Fibroblast of skin of back (primary cell): Measurements from ENCODE around the gene PCDH9.
"Not testable (repeated sequence)": the region's sequence is repeated elsewhere in the genome, so short reads cannot be mapped to it uniquely, and the experiment has no call there.

ENCODE experiments used
- DNase-seq: peaks from one replicate; pipeline ENCODE4 v3.0.0-alpha.2; 2013

PCDH9 gene

GRCh38 chr13:66826398-66826797, 403.7 kb downstream of the PCDH9 start:
- no peak for DNase-seq

- DNase-seq, result no peak
Measured at GRCh38 chr13:66821551-66821950, 408.6 kb downstream of the PCDH9 start.

GRCh38 chr13:66811455-66811854, 418.7 kb downstream of the PCDH9 start:
- no peak for DNase-seq

- DNase-seq, result no peak
Measured at GRCh38 chr13:66809485-66809884, 420.7 kb downstream of the PCDH9 start.

GRCh38 chr13:66807251-66807650, 422.9 kb downstream of the PCDH9 start:
- no peak for DNase-seq

- peak; percentile 15 for DNase-seq
Measured at GRCh38 chr13:66805657-66806056, 424.5 kb downstream of the PCDH9 start.

GRCh38 chr13:66803808-66804456, 426.2 kb downstream of the PCDH9 start:
- no peak for DNase-seq

- DNase-seq, result no peak
Measured at GRCh38 chr13:66803013-66803807, 426.9 kb downstream of the PCDH9 start.

- no peak for DNase-seq
Measured at GRCh38 chr13:66795636-66796035, 434.5 kb downstream of the PCDH9 start.

- no peak for DNase-seq
Measured at GRCh38 chr13:66794340-66795031, 435.6 kb downstream of the PCDH9 start.

GRCh38 chr13:66790861-66791260, 439.3 kb downstream of the PCDH9 start:
- no peak for DNase-seq

GRCh38 chr13:66781241-66781640, 448.9 kb downstream of the PCDH9 start:
- no peak for DNase-seq

GRCh38 chr13:66780814-66781213, 449.3 kb downstream of the PCDH9 start:
- peak; percentile 53 for DNase-seq

- DNase-seq, result no peak
Measured at GRCh38 chr13:66778461-66778860, 451.7 kb downstream of the PCDH9 start.

GRCh38 chr13:66775196-66775595, 454.9 kb downstream of the PCDH9 start:
- no peak for DNase-seq

- DNase-seq, result no peak
Measured at GRCh38 chr13:66774046-66774445, 456.1 kb downstream of the PCDH9 start.

GRCh38 chr13:66765559-66765958, 464.6 kb downstream of the PCDH9 start:
- no peak for DNase-seq

- DNase-seq, result not testable (repeated sequence)
Measured at GRCh38 chr13:66760678-66761077, 469.5 kb downstream of the PCDH9 start.

GRCh38 chr13:66759919-66760318, 470.2 kb downstream of the PCDH9 start:
- DNase-seq, result no peak

- no peak for DNase-seq
Measured at GRCh38 chr13:66751691-66752090, 478.4 kb downstream of the PCDH9 start.

- no peak for DNase-seq
Measured at GRCh38 chr13:66748712-66749111, 481.4 kb downstream of the PCDH9 start.

GRCh38 chr13:66745307-66745706, 484.8 kb downstream of the PCDH9 start:
- DNase-seq, result no peak

- no peak for DNase-seq
Measured at GRCh38 chr13:66723576-66723975, 506.6 kb downstream of the PCDH9 start.

GRCh38 chr13:66716538-66716937, 513.6 kb downstream of the PCDH9 start:
- DNase-seq, result no peak
